ENCODE results near the gene CCSAP.

DNA sequence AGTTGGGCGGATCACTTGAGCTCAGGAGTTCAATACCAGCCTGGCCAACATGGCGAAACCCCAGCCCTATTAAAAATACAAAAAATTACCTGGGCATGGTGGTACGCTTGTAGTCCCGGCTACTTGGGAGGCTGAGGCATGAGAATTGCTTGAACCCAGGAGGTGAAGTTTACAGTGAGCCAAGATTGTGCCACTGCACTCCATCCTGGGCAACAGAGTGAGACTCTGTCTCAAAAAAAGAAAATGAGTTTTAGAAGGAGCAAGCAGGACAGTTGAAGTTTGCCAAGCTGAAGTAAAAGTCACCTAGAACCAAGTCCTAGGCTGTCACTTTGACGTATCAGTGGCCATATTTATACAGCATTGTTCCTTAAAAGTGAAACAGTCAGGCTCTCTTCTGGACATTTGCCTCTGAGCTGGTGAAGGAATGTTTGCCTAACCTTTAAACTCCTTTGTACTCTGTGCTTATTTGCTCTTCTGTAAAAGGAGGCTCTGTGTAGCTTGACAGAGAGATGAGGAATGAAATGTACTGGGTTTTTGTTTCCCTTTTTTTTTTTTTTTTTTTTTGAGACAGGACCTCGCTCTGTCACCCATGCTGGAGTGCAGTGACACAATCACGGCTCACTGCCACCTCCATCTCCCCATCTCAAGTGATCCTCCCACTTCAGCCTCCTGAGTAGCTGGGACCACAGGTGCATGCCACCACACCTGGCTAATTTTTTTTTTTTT is 69.2 kb downstream of the CCSAP start:
- TF ChIP-seq, protein P1, sequence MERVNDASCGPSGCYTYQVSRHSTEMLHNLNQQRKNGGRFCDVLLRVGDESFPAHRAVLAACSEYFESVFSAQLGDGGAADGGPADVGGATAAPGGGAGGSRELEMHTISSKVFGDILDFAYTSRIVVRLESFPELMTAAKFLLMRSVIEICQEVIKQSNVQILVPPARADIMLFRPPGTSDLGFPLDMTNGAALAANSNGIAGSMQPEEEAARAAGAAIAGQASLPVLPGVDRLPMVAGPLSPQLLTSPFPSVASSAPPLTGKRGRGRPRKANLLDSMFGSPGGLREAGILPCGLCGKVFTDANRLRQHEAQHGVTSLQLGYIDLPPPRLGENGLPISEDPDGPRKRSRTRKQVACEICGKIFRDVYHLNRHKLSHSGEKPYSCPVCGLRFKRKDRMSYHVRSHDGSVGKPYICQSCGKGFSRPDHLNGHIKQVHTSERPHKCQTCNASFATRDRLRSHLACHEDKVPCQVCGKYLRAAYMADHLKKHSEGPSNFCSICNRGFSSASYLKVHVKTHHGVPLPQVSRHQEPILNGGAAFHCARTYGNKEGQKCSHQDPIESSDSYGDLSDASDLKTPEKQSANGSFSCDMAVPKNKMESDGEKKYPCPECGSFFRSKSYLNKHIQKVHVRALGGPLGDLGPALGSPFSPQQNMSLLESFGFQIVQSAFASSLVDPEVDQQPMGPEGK (CRISPR knock-in tag; IDR thresholded peaks at IDR 0.05; ENCODE audit: borderline replicate concordance), result no peak
- TF ChIP-seq ZNF565 (CRISPR knock-in tag; conservative IDR thresholded peaks at IDR 0.05; ENCODE audit: low read depth) (no peak), TOX (CRISPR knock-in tag; IDR thresholded peaks at IDR 0.05; ENCODE audit: borderline replicate concordance) (no peak), ZNF70 (CRISPR knock-in tag; IDR thresholded peaks at IDR 0.05) (no peak), RARB (CRISPR knock-in tag; IDR thresholded peaks at IDR 0.05) (no peak), OSR1 (CRISPR knock-in tag; IDR thresholded peaks at IDR 0.05) (no peak), PPARA (CRISPR knock-in tag; IDR thresholded peaks at IDR 0.05; ENCODE audit: borderline replicate concordance) (no peak), SNAI2 (CRISPR knock-in tag; IDR thresholded peaks at IDR 0.05) (no peak)
- TF ChIP-seq, protein P2, sequence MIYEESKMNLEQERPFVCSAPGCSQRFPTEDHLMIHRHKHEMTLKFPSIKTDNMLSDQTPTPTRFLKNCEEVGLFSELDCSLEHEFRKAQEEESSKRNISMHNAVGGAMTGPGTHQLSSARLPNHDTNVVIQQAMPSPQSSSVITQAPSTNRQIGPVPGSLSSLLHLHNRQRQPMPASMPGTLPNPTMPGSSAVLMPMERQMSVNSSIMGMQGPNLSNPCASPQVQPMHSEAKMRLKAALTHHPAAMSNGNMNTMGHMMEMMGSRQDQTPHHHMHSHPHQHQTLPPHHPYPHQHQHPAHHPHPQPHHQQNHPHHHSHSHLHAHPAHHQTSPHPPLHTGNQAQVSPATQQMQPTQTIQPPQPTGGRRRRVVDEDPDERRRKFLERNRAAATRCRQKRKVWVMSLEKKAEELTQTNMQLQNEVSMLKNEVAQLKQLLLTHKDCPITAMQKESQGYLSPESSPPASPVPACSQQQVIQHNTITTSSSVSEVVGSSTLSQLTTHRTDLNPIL (CRISPR knock-in tag; IDR thresholded peaks at IDR 0.05; ENCODE audit: low read depth), result no peak
- TF ChIP-seq, protein P3, sequence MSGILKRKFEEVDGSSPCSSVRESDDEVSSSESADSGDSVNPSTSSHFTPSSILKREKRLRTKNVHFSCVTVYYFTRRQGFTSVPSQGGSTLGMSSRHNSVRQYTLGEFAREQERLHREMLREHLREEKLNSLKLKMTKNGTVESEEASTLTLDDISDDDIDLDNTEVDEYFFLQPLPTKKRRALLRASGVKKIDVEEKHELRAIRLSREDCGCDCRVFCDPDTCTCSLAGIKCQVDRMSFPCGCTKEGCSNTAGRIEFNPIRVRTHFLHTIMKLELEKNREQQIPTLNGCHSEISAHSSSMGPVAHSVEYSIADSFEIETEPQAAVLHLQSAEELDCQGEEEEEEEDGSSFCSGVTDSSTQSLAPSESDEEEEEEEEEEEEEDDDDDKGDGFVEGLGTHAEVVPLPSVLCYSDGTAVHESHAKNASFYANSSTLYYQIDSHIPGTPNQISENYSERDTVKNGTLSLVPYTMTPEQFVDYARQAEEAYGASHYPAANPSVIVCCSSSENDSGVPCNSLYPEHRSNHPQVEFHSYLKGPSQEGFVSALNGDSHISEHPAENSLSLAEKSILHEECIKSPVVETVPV (CRISPR knock-in tag; IDR thresholded peaks at IDR 0.05), result no peak

Measured in SK-N-SH treated with all-trans-retinoic acid at 6 μM for 48 hours (cell line).